T-helper 1 cell treated with Interleukin-12 subunit alpha and Interleukin-12 subunit beta and Interleukin-4 antibody, amounts not matched to agents 30 μg/mL and 1 μg/mL, for 36 hours (primary cell): Measurements from ENCODE around the gene KCTD10.
"Not testable (repeated sequence)": the region's sequence is repeated elsewhere in the genome, so short reads cannot be mapped to it uniquely, and the experiment has no call there.

Experiments used
- H3K27ac Mint-ChIP-seq: one replicate; pipeline ENCODE4 v1.8.0; 2021; ENCODE audit warnings: mild to moderate bottlenecking, mixed read lengths
- H3K27me3 Mint-ChIP-seq: one replicate; pipeline ENCODE4 v1.8.0; 2021; ENCODE audit warnings: low read depth, mixed read lengths
- H3K36me3 Mint-ChIP-seq: one replicate; pipeline ENCODE4 v1.8.0; 2021; ENCODE audit warnings: low read depth, mixed read lengths
- H3K4me1 Mint-ChIP-seq: one replicate; pipeline ENCODE4 v1.8.0; 2021; ENCODE audit warnings: low read depth, mixed read lengths
- H3K4me3 Mint-ChIP-seq: one replicate; pipeline ENCODE4 v1.8.0; 2021; ENCODE audit warnings: mild to moderate bottlenecking, moderate library complexity, mixed read lengths
- H3K9me3 Mint-ChIP-seq: one replicate; pipeline ENCODE4 v1.8.0; 2021; ENCODE audit warnings: mixed read lengths

Gene KCTD10

GRCh38 chr12:109406147-109406546, 71.0 kb downstream of the KCTD10 start:
- H3K4me3 Mint-ChIP-seq, H3K27ac Mint-ChIP-seq: not testable (repeated sequence)
- H3K27me3 Mint-ChIP-seq = peaks cover 15% of the 10 kb centered on the region

GRCh38 chr12:109404841-109405240, 72.3 kb downstream of the KCTD10 start:
- H3K27me3 Mint-ChIP-seq = peaks cover 17% of the 10 kb centered on the region
- H3K36me3 Mint-ChIP-seq, H3K27ac Mint-ChIP-seq, H3K9me3 Mint-ChIP-seq, H3K4me3 Mint-ChIP-seq, H3K4me1 Mint-ChIP-seq: not testable (repeated sequence)

More at GRCh38 chr12:109406147-109406546, 71.0 kb downstream of the KCTD10 start:
- not testable (repeated sequence) for H3K4me1 Mint-ChIP-seq, H3K9me3 Mint-ChIP-seq, H3K36me3 Mint-ChIP-seq
